HG02623 (cell line): ENCODE data around the gene CFAP298.
"Not testable (repeated sequence)": the region's sequence is repeated elsewhere in the genome, so short reads cannot be mapped to it uniquely, and the experiment has no call there.

Experiments used
- ATAC-seq: cut with Tn5 transposase; IDR thresholded peaks from one replicate; pipeline ENCODE4 v1.9.1; 2021; ENCODE audit warnings: moderate library complexity; ENCODE audit not compliant: unreplicated experiment

The CFAP298 gene

GRCh38 chr21:32612075-32612998, at the start of gene CFAP298:
CFAP298 (minus strand) TSS chr21:32612377; CDS start chr21:32612243, 134 bp downstream.
- peak; percentile 94 for ATAC-seq

GRCh38 chr21:32661026-32661782, 49.0 kb upstream of the CFAP298 start:
- not testable (repeated sequence) for ATAC-seq

GRCh38 chr21:32658524-32658923, 46.3 kb upstream of the CFAP298 start:
- no peak for ATAC-seq

GRCh38 chr21:32653326-32653901, 41.2 kb upstream of the CFAP298 start:
- ATAC-seq: no peak

GRCh38 chr21:32648165-32648564, 36.0 kb upstream of the CFAP298 start:
- no peak for ATAC-seq

- no peak for ATAC-seq
Observed at GRCh38 chr21:32645261-32646182, 33.3 kb upstream of the CFAP298 start.

GRCh38 chr21:32641710-32642698, 29.8 kb upstream of the CFAP298 start:
- ATAC-seq: no peak

GRCh38 chr21:32626621-32627196, 14.5 kb upstream of the CFAP298 start:
- ATAC-seq: no peak

- not testable (repeated sequence) for ATAC-seq
Observed at GRCh38 chr21:32618218-32618617, 6.0 kb upstream of the CFAP298 start.

- ATAC-seq: no peak
Observed at GRCh38 chr21:32613436-32614043, 1.4 kb upstream of the CFAP298 start.

- no peak for ATAC-seq
Observed at GRCh38 chr21:32612999-32613337, 791 bp upstream of the CFAP298 start.

- ATAC-seq: no peak
Observed at GRCh38 chr21:32611471-32611997, 643 bp downstream of the CFAP298 start.

- not testable (repeated sequence) for ATAC-seq
Observed at GRCh38 chr21:32610940-32611339, 1.2 kb downstream of the CFAP298 start.

- no peak for ATAC-seq
Observed at GRCh38 chr21:32608851-32609250, 3.3 kb downstream of the CFAP298 start.

- no peak for ATAC-seq
Observed at GRCh38 chr21:32605469-32605868, 6.7 kb downstream of the CFAP298 start.

GRCh38 chr21:32604464-32604863, 7.7 kb downstream of the CFAP298 start:
- ATAC-seq: no peak

GRCh38 chr21:32603131-32603530, 9.0 kb downstream of the CFAP298 start:
- no peak for ATAC-seq

- ATAC-seq: no peak
Observed at GRCh38 chr21:32602099-32602498, 10.1 kb downstream of the CFAP298 start.
